Stimulated activated naive CD8-positive, alpha-beta T cell treated with anti-CD3 and anti-CD28 coated beads, Interleukin-15, Interleukin-2, amounts not matched to agents 100 U/mL and 50 U/mL, for 24 hours (primary cell): ENCODE measurements around the gene HTRA3.

Experiments
- ATAC-seq: fragments of 150-1000 bp; cut with Tn5 transposase; one replicate; pipeline ENCODE4 v1.10.0; 2021
- DNase-seq: peaks from one replicate; pipeline ENCODE4 v3.0.0; 2021

Gene HTRA3

GRCh38 chr4:8280158-8280875 lies 10.8 kb downstream of the HTRA3 start:
- ATAC-seq (no peak), DNase-seq (no peak)

- ATAC-seq (no peak), DNase-seq (no peak)
Observed at GRCh38 chr4:8280876-8281440, 11.4 kb downstream of the HTRA3 start.

DNA sequence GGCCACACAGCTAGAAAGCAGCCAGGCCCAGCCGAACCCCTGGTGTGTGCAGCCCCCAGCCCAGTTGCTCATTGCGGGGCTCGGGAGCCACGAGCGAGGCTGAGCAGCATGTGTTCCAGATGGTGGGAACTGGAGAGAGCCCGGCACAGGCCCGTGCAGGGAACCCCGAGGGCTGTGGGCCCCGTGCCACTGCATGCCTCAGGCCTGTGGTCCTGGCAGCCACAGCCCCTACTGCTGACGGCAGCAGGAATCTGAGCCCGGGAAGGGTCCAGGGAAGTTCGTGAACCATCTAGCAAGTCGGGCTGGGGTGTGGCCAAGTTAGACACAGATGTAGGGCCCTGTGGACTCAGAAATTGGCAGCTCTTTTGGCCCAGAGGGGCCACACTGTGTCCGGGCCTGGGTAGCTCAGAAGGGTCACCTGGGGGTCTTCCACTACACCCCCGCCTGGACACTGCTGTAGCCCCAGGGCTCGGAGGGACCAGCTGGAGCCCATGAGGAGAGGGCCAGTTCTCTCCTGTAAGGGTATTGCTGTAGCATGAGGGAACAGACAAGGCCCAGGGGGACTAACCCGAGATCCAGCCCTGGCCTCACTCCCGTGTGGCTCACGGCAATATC lies 12.1 kb downstream of the HTRA3 start:
- ATAC-seq (no peak), DNase-seq (no peak)

GRCh38 chr4:8282134-8282641 lies 12.6 kb downstream of the HTRA3 start:
- ATAC-seq, result no peak
- DNase-seq, result no peak

- DNase-seq (no peak), ATAC-seq (no peak)
Observed at GRCh38 chr4:8282742-8283141, 13.2 kb downstream of the HTRA3 start.

GRCh38 chr4:8283161-8283560 lies 13.6 kb downstream of the HTRA3 start:
- ATAC-seq (no peak), DNase-seq (no peak)

GRCh38 chr4:8283631-8284121 lies 14.1 kb downstream of the HTRA3 start:
- ATAC-seq (no peak), DNase-seq (no peak)

DNA sequence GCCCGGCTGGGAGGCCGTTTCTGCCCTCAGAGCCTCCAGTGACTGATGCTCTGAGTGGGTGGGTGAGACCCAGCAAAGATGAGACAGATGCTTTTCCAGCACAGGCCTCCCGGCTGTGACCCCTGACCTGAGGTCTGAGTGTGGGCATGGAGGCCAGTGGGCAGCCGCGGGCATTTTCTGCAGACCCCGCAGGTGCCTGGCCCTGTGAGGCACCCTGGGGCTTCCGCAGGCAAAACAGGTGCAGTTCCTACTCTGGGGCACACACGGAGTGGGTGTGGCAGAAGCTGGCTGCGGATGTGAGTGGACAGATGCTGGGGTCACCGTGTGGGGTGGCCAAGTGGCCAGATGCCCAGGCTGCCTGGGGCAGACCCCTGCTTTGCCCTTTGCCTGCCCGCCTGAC lies 14.8 kb downstream of the HTRA3 start:
- ATAC-seq (no peak), DNase-seq (no peak)

- no peak for DNase-seq
- no peak for ATAC-seq
Observed at GRCh38 chr4:8285143-8285975, 15.8 kb downstream of the HTRA3 start.

GRCh38 chr4:8285976-8286718 lies 16.6 kb downstream of the HTRA3 start:
- no peak for ATAC-seq

DNA sequence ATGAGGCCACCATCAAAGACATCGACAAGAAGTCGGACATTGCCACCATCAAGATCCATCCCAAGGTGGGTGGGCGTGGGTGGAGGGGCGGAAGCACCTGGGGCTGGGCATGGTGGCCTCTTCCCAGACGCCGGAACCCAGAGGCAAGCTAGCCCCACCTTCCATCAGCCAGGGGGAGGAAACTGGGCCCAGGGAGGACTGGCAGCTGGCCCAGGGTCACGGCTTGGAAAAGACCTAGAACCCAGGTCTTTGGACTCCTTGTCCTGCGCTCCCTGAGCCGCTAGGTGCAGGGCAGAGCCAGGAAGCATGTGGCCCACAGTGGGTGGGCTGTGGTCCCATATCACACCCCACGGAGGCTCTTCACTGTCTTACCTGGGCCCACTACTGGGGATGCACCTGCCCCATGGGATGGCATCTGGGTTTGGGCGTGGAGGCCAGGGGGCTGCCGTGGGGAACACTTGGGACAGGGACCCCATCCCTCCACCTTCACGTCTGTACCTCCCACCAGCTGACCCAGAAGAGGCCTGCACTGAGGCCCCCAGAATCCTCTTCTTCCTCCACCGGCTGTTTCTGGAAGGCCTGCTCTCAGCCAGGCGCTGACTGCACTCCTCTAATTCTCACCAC lies 17.3 kb downstream of the HTRA3 start:
- no peak for ATAC-seq
- no peak for DNase-seq

More at GRCh38 chr4:8285976-8286718, 16.6 kb downstream of the HTRA3 start:
- no peak for DNase-seq

DNA sequence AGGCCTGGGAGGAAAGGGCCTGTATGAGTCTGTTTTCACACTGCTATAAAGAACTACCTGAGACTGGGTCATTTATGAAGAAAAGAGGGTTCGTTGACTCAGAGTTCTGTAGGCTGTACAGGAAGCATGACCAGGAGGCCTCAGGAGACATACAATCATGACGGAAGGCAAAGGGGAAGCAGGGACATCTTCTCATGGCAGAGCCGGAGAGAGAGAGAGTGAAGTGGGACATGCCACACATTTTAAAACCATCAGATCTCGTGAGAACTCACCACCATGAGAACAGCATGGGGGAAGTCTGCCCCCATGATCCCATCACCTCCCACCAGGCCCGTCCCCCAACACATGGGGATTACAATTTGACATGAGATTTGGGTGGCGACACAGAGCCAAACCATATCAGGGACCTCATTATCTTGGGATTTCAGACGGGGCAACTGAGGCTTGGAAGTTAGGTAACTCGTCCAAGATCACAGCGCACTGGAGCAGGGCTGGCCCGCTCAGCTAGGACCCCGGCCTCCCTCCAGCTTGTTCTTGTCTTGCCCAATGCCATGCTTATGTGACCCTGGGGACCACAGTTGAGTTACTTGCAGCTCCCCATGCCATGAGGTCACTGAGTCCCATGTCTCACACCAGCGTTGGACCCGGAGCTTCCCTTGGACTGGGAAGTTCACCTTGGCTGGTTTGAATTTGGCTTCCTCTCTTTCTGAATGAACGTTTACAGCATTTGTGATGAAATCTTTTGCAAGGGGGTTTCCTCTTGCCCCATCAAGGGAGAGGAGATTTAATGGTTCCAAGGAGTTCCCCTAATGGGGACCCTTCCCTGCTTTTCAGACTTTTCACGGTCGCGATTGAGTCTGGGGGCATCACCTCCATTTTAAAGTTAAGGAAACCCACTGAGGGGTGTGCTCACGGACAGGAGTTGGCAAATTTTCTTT lies 18.1 kb downstream of the HTRA3 start:
- DNase-seq (no peak), ATAC-seq (no peak)

DNA sequence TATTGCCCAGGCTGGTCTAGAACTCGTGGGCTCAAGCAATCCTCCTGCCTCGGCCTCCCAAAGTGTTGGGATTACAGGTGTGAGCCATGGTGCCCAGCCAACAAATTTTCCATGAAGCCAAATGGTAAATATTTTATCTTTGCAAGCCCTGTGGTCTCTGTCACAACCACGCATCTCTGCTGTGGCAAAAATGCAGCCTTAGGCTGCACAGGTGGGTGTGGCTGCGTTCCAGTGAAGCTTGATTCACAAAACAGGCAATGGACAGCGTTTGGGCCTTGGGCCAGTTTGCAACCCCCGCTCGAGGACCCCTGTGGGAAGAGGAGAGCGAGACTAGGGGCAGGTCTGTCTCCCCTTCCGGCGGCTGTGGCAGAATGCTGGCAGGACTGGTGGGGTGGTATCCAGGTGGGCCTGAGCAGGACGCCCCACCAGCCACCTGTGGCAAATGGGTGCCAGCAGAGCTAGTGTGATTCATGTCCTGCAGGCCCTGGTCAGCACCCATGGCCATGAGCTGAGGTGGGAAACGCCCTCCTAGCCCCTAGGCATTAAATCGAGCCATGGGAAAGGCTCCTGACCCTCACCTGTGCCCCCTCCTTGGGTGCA lies 19.7 kb downstream of the HTRA3 start:
- DNase-seq (no peak), ATAC-seq (no peak)

GRCh38 chr4:8289956-8290700 lies 20.6 kb downstream of the HTRA3 start:
- DNase-seq, result no peak
- ATAC-seq, result no peak

DNA sequence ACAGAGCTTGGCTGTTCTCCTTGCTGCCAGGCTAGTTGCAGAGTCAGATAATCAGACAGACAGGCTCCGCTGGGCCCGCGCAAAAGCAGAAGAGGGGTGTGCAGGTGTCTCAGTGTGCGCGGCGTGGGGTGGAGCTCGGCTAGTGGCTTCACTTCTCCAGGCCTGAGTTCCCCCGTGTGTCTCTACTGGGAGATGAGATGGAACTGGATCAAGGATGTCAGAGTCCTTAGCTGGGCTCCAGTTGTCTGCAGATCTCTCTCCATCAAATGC lies 21.1 kb downstream of the HTRA3 start:
- no peak for ATAC-seq
- DNase-seq, result no peak

DNA sequence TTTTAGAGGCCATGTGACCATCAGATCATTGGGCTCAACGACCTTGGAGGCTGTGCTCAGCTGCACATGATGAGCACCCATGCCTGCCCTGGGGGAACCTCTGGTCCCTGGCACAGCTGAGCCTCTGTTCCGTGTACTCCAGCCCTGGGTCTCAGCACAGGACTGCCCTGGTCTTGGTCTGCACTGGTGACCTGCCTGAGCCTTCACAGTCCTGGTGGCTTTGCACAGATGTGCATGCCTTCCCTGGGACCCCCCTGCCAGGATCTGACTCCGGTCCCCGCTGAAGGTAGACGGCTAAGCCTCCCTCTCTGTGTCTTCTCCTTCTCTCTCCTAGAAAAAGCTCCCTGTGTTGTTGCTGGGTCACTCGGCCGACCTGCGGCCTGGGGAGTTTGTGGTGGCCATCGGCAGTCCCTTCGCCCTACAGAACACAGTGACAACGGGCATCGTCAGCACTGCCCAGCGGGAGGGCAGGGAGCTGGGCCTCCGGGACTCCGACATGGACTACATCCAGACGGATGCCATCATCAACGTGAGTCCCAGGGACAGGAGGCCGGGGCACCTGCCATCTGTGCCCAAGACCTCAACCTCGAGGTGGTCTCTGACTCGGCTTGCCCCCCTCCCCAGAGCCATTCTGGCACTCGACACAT lies 21.6 kb downstream of the HTRA3 start:
- no peak for DNase-seq
- no peak for ATAC-seq

DNA sequence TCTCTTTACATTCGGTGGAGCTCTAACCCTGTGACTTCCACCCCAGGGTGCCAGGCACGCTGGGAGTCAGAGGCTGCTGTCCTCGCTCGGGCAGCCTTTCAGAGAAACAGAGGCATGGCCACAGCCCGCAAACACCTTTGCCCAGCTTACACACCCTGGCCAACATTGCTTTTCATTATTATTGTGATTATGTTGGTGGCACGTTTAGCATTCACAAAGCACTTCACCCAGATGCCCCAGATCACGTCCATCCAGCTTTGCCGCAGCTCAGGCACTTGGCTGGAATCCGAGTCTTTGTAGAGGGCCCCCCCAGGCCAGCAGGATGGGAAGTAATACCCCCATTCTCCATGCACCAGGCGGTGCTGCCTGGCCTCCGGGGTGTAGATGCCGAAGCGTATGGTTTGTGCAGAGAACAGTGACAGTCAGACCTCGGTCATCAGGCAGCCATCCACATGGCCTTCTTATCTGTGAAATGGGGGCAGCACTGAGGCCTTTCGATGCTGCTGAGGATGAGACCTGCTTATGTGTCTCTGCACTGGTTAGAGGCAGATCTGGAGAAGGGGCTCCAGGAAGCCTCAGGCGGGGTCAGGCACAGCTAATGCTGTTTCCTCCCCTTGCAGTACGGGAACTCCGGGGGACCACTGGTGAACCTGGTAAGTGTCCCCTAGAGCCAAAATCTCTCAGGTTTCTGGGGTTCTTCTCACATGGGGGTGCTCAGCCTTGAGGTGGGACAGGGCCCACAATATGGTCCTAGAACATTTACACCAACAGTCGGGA lies 22.3 kb downstream of the HTRA3 start:
- ATAC-seq, result no peak
- no peak for DNase-seq
